DOHH2 (cell line): Measurements from ENCODE around the gene IRF2.

Experiments used
- H3F3A ChIP-seq: fragments of 200-600 bp; sonication (generic), shearing (Covaris generic); 2 replicates; pipeline ENCODE4 v1.6.0; 2016; ENCODE audit warnings: antibody characterized with exemption, mild to moderate bottlenecking; ENCODE audit not compliant: control insufficient read depth, insufficient read depth
- H3K27ac ChIP-seq: fragments of 200-600 bp; sonication (generic); 2 replicates; pipeline ENCODE4 v1.5.1; 2014; ENCODE audit warnings: low read depth, mild to moderate bottlenecking, low read length, moderate library complexity
- H3K27me3 ChIP-seq: fragments of 200-600 bp; sonication (generic); 2 replicates; pipeline ENCODE4 v1.6.1; 2014; ENCODE audit warnings: mild to moderate bottlenecking, low read length, mixed read lengths; ENCODE audit not compliant: control insufficient read depth
- H3K36me3 ChIP-seq: fragments of 200-600 bp; sonication (generic); 2 replicates; pipeline ENCODE4 v1.6.1; 2014; ENCODE audit warnings: mild to moderate bottlenecking, low read length, moderate library complexity, mixed read lengths; ENCODE audit not compliant: control insufficient read depth
- H3K4me1 ChIP-seq: fragments of 200-600 bp; sonication (generic); 2 replicates; pipeline ENCODE4 v1.6.1; 2014; ENCODE audit warnings: mild to moderate bottlenecking, low read length, mixed read lengths; ENCODE audit not compliant: control insufficient read depth
- H3K4me2 ChIP-seq: fragments of 200-600 bp; sonication (generic); 2 replicates; pipeline ENCODE4 v1.6.0; 2014; ENCODE audit warnings: mild to moderate bottlenecking, low read length, moderate library complexity
- H3K4me3 ChIP-seq: fragments of 200-600 bp; sonication (generic); 2 replicates; pipeline ENCODE4 v1.5.1; 2014; ENCODE audit warnings: mild to moderate bottlenecking, low read length, mixed read lengths
- H3K79me2 ChIP-seq: fragments of 200-600 bp; sonication (generic); 2 replicates; pipeline ENCODE4 v1.6.1; 2014; ENCODE audit warnings: mild to moderate bottlenecking, low read length, mixed read lengths; ENCODE audit not compliant: control insufficient read depth
- H3K9me2 ChIP-seq: fragments of 200-600 bp; sonication (generic); replicated peaks from 2 replicates; pipeline ENCODE4 v1.6.1; 2014; ENCODE audit warnings: mild to moderate bottlenecking, low read length, mixed read lengths; ENCODE audit not compliant: control insufficient read depth
- H3K9me3 ChIP-seq: fragments of 200-600 bp; sonication (generic); 2 replicates; pipeline ENCODE4 v1.6.1; 2014; ENCODE audit warnings: antibody characterized with exemption, low read length, mixed read lengths; ENCODE audit not compliant: control insufficient read depth, insufficient read depth
- H4K20me1 ChIP-seq: fragments of 200-600 bp; sonication (generic); 2 replicates; pipeline ENCODE4 v1.6.0; 2014; ENCODE audit warnings: low read depth, mild to moderate bottlenecking, antibody characterized with exemption, low read length, moderate library complexity; ENCODE audit not compliant: control insufficient read depth, insufficient read depth
- EZH2phosphoT487 ChIP-seq: fragments of 200-600 bp; sonication (generic); IDR thresholded peaks from 2 replicates; pipeline ENCODE4 v1.6.1; 2017; ENCODE audit warnings: borderline replicate concordance, mild to moderate bottlenecking, antibody characterized with exemption, low read length, moderate library complexity, mixed read lengths
- TF ChIP-seq, protein P1 (sequence below): fragments of 200-600 bp; sonication (generic); IDR thresholded peaks from one replicate; pipeline ENCODE4 v1.5.1; 2014; ENCODE audit warnings: antibody characterized with exemption, mild to moderate bottlenecking, low read depth, low read length; ENCODE audit not compliant: poor library complexity, severe bottlenecking

IRF2 gene

DNA sequence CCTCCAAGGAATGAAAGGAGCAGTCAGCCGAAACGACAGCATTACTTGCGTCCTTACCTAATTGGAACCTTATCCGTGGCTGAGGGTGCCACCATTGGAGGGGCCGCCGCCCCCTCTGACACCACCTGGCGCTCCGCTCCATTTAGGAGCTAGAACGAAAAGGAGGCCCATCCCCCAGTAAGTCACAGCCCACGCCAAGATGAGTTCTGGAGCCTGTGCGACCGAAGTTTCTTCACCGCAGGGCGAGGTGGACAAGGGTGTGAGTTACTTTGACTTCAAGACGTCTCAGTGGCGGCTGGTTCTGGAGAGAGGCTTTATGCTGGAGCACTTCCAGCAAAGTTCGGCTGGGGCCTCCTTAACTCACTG lies 729 bp upstream of the IRF2 start:
- peaks cover 20% of the 10 kb centered on the region for H3F3A ChIP-seq
- peak overlapping the region; percentile 88 for H3K4me3 ChIP-seq
- H3K36me3 ChIP-seq, result peaks cover 5% of the 10 kb centered on the region; the same call in 1 of the 2 replicates
- no peak for TF ChIP-seq EZH2phosphoT487
- TF ChIP-seq, protein P1, sequence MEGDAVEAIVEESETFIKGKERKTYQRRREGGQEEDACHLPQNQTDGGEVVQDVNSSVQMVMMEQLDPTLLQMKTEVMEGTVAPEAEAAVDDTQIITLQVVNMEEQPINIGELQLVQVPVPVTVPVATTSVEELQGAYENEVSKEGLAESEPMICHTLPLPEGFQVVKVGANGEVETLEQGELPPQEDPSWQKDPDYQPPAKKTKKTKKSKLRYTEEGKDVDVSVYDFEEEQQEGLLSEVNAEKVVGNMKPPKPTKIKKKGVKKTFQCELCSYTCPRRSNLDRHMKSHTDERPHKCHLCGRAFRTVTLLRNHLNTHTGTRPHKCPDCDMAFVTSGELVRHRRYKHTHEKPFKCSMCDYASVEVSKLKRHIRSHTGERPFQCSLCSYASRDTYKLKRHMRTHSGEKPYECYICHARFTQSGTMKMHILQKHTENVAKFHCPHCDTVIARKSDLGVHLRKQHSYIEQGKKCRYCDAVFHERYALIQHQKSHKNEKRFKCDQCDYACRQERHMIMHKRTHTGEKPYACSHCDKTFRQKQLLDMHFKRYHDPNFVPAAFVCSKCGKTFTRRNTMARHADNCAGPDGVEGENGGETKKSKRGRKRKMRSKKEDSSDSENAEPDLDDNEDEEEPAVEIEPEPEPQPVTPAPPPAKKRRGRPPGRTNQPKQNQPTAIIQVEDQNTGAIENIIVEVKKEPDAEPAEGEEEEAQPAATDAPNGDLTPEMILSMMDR, result no peak
- H3K27ac ChIP-seq, result peak overlapping the region; percentile 61
- peaks cover 49% of the 10 kb centered on the region for H3K4me1 ChIP-seq
- H3K4me2 ChIP-seq, result peak overlapping the region; percentile 91
- no peaks in the 10 kb centered on the region for H3K9me3 ChIP-seq
- no peaks in the 10 kb centered on the region for H3K9me2 ChIP-seq
- no peaks in the 10 kb centered on the region for H3K27me3 ChIP-seq
- H3K79me2 ChIP-seq, result peaks cover 46% of the 10 kb centered on the region
- no peaks in the 10 kb centered on the region for H4K20me1 ChIP-seq

DNA sequence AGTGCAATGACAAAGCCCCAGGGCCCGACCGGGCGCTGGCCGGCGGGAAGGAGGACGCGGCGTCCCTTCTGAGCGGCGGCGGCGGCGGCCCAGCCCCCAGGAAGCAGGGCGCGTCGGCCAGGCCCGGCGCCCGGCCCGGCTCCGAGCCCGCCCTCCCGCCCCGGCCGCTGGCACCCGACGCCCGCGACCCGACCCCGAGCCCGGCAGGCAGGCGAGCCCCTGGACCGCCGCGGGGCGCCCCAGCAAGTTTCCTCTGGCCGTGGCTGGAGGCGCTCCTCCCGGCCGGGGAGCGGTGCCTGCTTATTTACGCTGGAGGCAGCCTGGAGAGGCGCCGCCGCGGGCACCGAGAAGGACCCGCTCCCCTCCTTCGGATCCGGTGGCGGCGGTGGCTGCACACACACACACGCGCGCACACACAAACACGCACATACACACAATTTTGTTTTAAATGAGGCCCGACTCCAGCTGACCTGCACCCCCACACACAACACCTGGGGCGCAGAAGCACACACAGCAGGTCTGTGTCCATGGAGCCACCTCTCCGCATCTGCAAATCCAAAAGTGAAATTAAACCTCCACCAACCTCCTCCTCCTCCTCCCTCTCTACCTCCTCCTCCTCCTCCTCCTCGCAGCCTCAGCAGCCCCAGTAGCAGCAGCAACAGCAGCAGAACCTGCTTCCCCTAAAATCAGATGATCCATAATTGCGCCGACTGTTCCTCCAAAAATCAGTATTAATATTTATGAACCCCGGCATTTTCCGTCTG lies 669 bp downstream of the IRF2 start:
- H3K9me2 ChIP-seq, result no peaks in the 10 kb centered on the region
- H3K9me3 ChIP-seq, result no peaks in the 10 kb centered on the region
- peaks cover 60% of the 10 kb centered on the region for H3K79me2 ChIP-seq
- H3K4me1 ChIP-seq, result peaks cover 63% of the 10 kb centered on the region
- H3K4me3 ChIP-seq, result peak overlapping the region; percentile 88
- no peak for TF ChIP-seq EZH2phosphoT487
- TF ChIP-seq, protein P1, result no peak
- H4K20me1 ChIP-seq, result no peaks in the 10 kb centered on the region
- peaks cover 20% of the 10 kb centered on the region for H3F3A ChIP-seq
- peak overlapping the region; percentile 85 for H3K4me2 ChIP-seq
- H3K27me3 ChIP-seq, result no peaks in the 10 kb centered on the region
- peaks cover 9% of the 10 kb centered on the region; the same call in 1 of the 2 replicates for H3K36me3 ChIP-seq
- H3K27ac ChIP-seq, result peak overlapping the region; percentile 86

DNA sequence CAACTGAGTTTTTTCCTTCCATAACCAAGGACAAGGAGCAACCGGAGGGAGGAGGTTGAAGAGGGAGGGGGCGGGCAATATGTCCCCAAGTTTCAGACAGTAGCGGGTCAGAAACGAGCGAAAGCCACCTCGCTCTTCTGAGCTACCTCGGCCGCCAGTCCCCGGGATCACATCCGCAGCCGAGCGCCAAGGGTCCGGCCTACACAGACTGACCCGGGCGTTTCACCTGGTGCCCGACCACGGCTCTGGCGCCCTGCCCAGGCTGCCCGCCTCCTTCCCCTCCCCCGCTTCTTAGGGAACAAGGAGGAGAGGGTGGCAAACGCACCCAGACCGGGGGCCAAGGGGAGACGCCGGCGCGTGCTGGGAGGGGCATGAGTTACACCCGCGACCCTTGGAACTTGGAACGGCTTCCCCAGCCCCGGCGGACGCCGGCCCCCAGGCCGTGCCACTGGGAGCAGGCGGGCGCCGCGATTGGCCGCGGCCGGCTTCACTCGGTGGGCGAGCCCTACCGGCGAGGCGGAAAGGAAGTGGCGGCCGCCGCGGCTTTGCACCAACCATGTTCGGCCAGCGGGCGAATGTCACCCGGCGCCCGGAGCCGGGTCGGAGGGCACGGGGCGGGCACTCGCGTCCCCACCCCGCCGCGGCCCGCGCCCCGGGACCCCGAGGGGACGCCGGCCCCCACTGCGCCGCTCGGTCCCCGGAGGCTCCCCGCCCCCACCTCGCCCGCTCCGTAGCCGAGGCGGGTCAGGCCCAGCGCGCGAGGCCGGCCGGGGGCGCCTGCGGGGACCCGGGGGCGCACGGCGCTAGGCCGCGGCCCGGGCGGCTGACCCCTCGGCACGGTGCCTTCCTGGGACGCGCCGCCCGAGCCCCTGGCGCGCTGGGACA lies 1.5 kb downstream of the IRF2 start:
- H3K36me3 ChIP-seq, result peaks cover 9% of the 10 kb centered on the region; the same call in 1 of the 2 replicates
- H3K4me2 ChIP-seq, result peak overlapping the region; percentile 97
- no peaks in the 10 kb centered on the region for H3K9me3 ChIP-seq
- H3K9me2 ChIP-seq, result no peaks in the 10 kb centered on the region
- no peaks in the 10 kb centered on the region for H3K27me3 ChIP-seq
- H3K4me3 ChIP-seq, result peak overlapping the region; percentile 88
- TF ChIP-seq EZH2phosphoT487, result no peak
- TF ChIP-seq, protein P1, result no peak
- H3K27ac ChIP-seq, result peak overlapping the region; percentile 76
- peaks cover 21% of the 10 kb centered on the region for H3F3A ChIP-seq
- peaks cover 67% of the 10 kb centered on the region for H3K4me1 ChIP-seq
- no peaks in the 10 kb centered on the region for H4K20me1 ChIP-seq
- H3K79me2 ChIP-seq, result peaks cover 67% of the 10 kb centered on the region
